Osteocyte (in vitro differentiated cells): ENCODE data around the gene TFEB. TPM values are rescaled to one million over a fixed set of nuclear protein-coding genes. Genes with fewer than 3 reads are reported as not detected.

Source experiments
- DNase-seq: peaks from one replicate; pipeline ENCODE4 v3.0.0; 2021; ENCODE audit warnings: mixed read lengths; ENCODE audit not compliant: unreplicated experiment; ENCODE audit errors: extremely low spot score
- H3K27ac Mint-ChIP-seq: one replicate; pipeline ENCODE4 v1.8.0; 2021; ENCODE audit warnings: mild to moderate bottlenecking, mixed read lengths; ENCODE audit not compliant: unreplicated experiment
- H3K27me3 Mint-ChIP-seq: one replicate; pipeline ENCODE4 v1.8.0; 2021; ENCODE audit warnings: mixed read lengths; ENCODE audit not compliant: unreplicated experiment
- H3K36me3 Mint-ChIP-seq: one replicate; pipeline ENCODE4 v1.8.0; 2021; ENCODE audit warnings: mixed read lengths; ENCODE audit not compliant: unreplicated experiment
- H3K4me1 Mint-ChIP-seq: one replicate; pipeline ENCODE4 v1.8.0; 2021; ENCODE audit warnings: mixed read lengths; ENCODE audit not compliant: unreplicated experiment
- H3K4me3 Mint-ChIP-seq: one replicate; pipeline ENCODE4 v1.8.0; 2021; ENCODE audit warnings: mild to moderate bottlenecking, moderate library complexity, mixed read lengths; ENCODE audit not compliant: unreplicated experiment
- H3K9me3 Mint-ChIP-seq: one replicate; pipeline ENCODE4 v1.8.0; 2021; ENCODE audit warnings: mixed read lengths; ENCODE audit not compliant: unreplicated experiment
- total RNA-seq: library from RNA; stranded (reverse); gene quantifications from 2 replicates; pipeline ENCODE4 v1.2.1, GENCODE V29; 2021
- TF ChIP-seq, protein P1 (sequence below): fragments of 200-600 bp; sonication (generic); IDR thresholded peaks from 2 replicates; pipeline ENCODE4 v1.5.0; 2021; ENCODE audit warnings: antibody characterized with exemption, mild to moderate bottlenecking, moderate library complexity

The TFEB gene
- total RNA-seq, 1 donor from 2014 or later, result 11.1 TPM

DNA sequence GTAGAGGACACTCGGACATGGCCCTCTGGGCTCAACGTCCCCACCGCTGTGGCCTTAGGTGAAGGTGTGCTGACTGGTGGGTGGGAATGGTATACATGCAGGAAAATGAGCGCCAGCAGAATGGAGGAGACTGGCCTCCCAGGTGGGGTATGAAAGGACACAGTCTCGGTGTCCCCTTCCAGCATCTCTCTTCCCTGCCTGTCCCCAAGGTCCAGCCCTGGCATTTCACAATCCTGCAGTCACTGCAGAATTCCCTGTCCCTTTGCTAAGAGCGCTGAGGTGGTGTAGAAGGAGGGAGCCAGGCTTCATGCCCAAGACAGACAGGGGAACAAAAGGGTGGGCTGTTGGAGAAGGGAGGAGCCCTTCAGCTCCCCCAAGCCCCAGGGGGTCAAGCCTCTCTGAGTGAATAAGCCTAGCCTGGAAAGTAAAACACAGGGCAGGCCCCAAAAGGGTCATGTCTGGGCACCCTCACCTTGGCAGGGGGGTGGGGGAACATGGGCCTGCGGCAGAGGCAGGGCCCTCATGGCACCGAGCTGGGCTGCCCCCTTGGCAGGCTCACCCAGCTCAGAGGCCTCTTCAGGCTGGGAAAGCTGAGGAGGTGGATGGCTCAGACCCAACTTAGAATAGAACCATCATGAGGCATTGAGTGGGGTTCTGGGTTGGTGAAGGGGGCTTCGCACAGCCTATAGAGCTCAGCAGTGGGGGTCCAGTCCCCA is 23.9 kb downstream of the TFEB start:
- Mint-ChIP-seq H3K36me3 (peaks cover 5% of the 10 kb centered on the region), H3K4me3 (no peak overlapping the region), H3K27ac (no peak overlapping the region), H3K9me3 (no peaks in the 10 kb centered on the region), H3K4me1 (peaks cover 35% of the 10 kb centered on the region), H3K27me3 (no peaks in the 10 kb centered on the region)
- TF ChIP-seq, protein P1, sequence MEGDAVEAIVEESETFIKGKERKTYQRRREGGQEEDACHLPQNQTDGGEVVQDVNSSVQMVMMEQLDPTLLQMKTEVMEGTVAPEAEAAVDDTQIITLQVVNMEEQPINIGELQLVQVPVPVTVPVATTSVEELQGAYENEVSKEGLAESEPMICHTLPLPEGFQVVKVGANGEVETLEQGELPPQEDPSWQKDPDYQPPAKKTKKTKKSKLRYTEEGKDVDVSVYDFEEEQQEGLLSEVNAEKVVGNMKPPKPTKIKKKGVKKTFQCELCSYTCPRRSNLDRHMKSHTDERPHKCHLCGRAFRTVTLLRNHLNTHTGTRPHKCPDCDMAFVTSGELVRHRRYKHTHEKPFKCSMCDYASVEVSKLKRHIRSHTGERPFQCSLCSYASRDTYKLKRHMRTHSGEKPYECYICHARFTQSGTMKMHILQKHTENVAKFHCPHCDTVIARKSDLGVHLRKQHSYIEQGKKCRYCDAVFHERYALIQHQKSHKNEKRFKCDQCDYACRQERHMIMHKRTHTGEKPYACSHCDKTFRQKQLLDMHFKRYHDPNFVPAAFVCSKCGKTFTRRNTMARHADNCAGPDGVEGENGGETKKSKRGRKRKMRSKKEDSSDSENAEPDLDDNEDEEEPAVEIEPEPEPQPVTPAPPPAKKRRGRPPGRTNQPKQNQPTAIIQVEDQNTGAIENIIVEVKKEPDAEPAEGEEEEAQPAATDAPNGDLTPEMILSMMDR, result no peak
- DNase-seq, result no peak

DNA sequence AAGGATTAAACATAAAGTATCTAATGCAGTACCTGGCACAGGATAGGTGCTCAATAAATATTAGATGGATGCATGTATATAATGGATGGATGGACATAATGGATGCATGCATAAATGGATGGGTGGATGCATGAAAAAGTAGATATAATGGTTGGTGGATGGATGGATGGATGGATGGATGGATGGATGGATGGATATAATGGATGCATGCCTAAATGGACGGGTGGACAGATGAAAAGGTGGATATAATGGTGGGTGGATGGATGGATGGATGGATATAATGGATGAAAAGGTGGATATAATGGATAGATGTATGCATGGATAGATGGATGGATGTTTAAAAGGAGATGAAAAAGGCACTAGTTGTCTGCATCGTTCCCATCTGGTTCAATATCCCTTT is 26.0 kb downstream of the TFEB start:
- DNase-seq, result no peak
- no peak overlapping the region for H3K27ac Mint-ChIP-seq
- H3K27me3 Mint-ChIP-seq, result no peaks in the 10 kb centered on the region
- peaks cover 5% of the 10 kb centered on the region for H3K36me3 Mint-ChIP-seq
- H3K4me3 Mint-ChIP-seq, result no peak overlapping the region
- TF ChIP-seq, protein P1, result no peak
- no peaks in the 10 kb centered on the region for H3K9me3 Mint-ChIP-seq
- H3K4me1 Mint-ChIP-seq, result peaks cover 44% of the 10 kb centered on the region

DNA sequence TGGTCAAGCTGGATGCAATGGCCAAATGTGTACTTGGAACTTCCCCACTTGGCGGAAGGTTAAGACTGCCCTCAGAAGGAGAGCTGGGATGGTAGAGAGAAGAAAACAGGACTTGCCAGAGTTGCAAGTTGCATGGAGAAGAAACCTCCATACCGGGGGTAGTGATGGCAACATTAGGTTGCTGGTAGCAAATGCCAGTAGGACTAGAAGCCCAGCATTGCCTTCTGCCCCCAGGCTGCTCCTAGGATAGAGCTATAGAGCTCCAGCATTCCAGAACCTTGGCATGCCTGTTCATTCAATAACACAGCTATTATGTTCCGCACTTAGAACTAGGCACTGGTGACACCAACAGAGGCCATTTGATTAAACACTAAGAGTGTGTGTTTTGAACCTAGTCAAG is 26.6 kb downstream of the TFEB start:
- Mint-ChIP-seq H3K4me3 (no peak overlapping the region), H3K27me3 (no peaks in the 10 kb centered on the region), H3K9me3 (no peaks in the 10 kb centered on the region), H3K36me3 (peaks cover 5% of the 10 kb centered on the region), H3K4me1 (peaks cover 41% of the 10 kb centered on the region), H3K27ac (no peak overlapping the region)
- TF ChIP-seq, protein P1, result no peak
- no peak for DNase-seq

DNA sequence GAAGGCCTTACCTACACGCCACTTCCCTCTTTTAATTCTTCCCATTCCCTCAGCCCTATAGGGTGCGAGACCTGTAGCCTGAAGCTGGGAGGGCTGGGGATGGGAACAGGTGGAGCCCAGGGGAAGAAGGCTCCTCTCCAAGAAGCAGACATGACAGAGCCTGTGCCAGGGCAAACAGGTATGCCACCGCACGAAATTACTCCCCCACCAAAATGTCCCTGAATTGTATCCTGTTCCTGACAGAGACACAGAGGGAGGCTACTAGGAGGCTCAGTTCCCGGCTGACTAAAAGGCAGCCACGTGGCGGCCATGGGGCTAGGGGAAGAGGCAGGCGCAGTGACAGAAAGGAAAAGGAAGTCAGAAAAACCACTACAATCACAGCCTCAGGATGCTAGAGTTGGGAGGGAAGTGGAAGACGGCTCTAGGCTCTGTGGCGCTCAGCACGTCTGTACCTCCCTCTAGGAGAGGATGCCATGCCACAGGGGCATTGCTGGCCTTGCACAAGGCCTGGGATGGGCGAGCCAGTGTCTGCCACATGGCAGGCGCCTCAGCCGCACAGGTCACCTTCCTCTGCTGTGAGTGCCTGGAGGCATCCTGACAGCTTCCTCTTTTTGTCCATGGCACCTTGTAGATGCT is 27.7 kb downstream of the TFEB start:
- no peaks in the 10 kb centered on the region for H3K9me3 Mint-ChIP-seq
- TF ChIP-seq, protein P1, result no peak
- H3K27me3 Mint-ChIP-seq, result no peaks in the 10 kb centered on the region
- H3K36me3 Mint-ChIP-seq, result peaks cover 5% of the 10 kb centered on the region
- peaks cover 29% of the 10 kb centered on the region for H3K4me1 Mint-ChIP-seq
- H3K4me3 Mint-ChIP-seq, result no peak overlapping the region
- DNase-seq, result no peak
- no peak overlapping the region for H3K27ac Mint-ChIP-seq

DNA sequence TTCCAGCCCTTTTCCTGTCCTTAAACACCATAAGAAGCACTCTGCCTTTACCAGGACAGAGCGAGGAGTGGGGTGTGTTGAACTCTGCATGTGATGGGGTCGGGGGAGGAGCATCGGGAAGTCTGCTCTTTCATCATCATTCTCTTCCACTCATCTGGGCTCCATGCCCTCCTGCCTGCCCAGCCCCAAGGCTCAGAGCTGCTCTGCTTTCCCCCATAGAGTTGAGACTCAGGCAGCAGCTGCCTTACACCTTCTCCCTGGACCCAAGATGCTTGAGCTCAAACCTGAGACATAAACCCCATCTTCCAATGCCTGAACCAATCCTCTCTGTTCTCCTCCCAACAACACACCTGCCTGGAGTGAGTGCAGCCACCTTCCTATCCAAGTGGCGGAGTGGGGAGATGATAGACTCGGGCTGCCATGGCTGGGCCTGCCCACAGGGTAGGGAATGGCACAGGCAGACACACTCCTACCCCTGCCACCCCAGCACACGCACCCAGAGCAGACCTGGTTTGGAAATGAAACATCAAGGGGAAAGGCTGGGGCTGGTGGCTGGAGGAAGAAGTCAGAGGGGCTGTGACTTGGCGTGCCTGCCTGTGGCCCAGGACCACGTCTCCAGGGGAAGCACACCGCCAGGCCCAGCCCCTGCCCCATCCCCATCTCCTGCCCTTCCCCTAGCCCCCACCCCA is 28.4 kb downstream of the TFEB start:
- no peak overlapping the region for H3K4me3 Mint-ChIP-seq
- H3K4me1 Mint-ChIP-seq, result peaks cover 24% of the 10 kb centered on the region
- TF ChIP-seq, protein P1, result no peak
- H3K36me3 Mint-ChIP-seq, result peaks cover 5% of the 10 kb centered on the region
- H3K27me3 Mint-ChIP-seq, result no peaks in the 10 kb centered on the region
- H3K27ac Mint-ChIP-seq, result peak overlapping the region; percentile 42
- DNase-seq, result no peak
- H3K9me3 Mint-ChIP-seq, result no peaks in the 10 kb centered on the region
